Mesenchymal stem cell (in vitro differentiated cells and primary cell): ENCODE measurements around the gene SMIM26.

Experiments
- DNase-seq: peaks from one replicate; pipeline ENCODE4 v3.0.0-alpha.2; 2013
- H2AFZ ChIP-seq: one replicate; pipeline ENCODE4 v1.6.1; 2013; ENCODE audit warnings: low read depth, mild to moderate bottlenecking, control low read depth, inconsistent platforms, low read length, moderate library complexity
- H2AK5ac ChIP-seq: 2 replicates; pipeline ENCODE4 v1.6.1; 2013; ENCODE audit warnings: low read length, moderate library complexity, mild to moderate bottlenecking, inconsistent platforms; ENCODE audit not compliant: severe bottlenecking
- H2BK120ac ChIP-seq: one replicate; pipeline ENCODE4 v1.6.1; 2013; ENCODE audit warnings: low read depth, mild to moderate bottlenecking, inconsistent platforms, low read length, moderate library complexity
- H2BK12ac ChIP-seq, 2 experiments: one replicate each; pipeline ENCODE4 v1.6.1; 2013; ENCODE audit warnings: inconsistent platforms in 2 of 2, low read length in 2 of 2, mild to moderate bottlenecking in 2 of 2, moderate library complexity in 2 of 2, control low read depth in 1 of 2
- H2BK15ac ChIP-seq: one replicate; pipeline ENCODE4 v1.6.1; 2013; ENCODE audit warnings: mild to moderate bottlenecking, low read depth, inconsistent platforms; ENCODE audit not compliant: poor library complexity, severe bottlenecking
- H2BK5ac ChIP-seq: 2 replicates; pipeline ENCODE4 v1.6.1; 2013; ENCODE audit warnings: low read depth, mild to moderate bottlenecking, low read length, control low read depth, inconsistent platforms; ENCODE audit not compliant: poor library complexity, severe bottlenecking
- H3K14ac ChIP-seq, 2 experiments: one replicate each; pipeline ENCODE4 v1.6.1; 2013; ENCODE audit warnings: inconsistent platforms in 2 of 2, low read length in 2 of 2, control low read depth in 1 of 2, mild to moderate bottlenecking in 1 of 2, moderate library complexity in 1 of 2
- H3K18ac ChIP-seq, 2 experiments: one replicate each; pipeline ENCODE4 v1.6.1; 2013; ENCODE audit warnings: inconsistent platforms in 2 of 2, low read length in 2 of 2, control low read depth in 1 of 2, low read depth in 1 of 2, mild to moderate bottlenecking in 1 of 2
- H3K23ac ChIP-seq, 2 experiments: one replicate each; pipeline ENCODE4 v1.6.1; 2013; ENCODE audit warnings: inconsistent platforms in 2 of 2, low read length in 2 of 2, mild to moderate bottlenecking in 2 of 2, moderate library complexity in 2 of 2, control low read depth in 1 of 2
- H3K27ac ChIP-seq: 2 replicates; pipeline ENCODE4 v1.5.1; 2013; ENCODE audit warnings: mild to moderate bottlenecking, moderate library complexity, low read length, control low read depth, inconsistent platforms; ENCODE audit not compliant: poor library complexity, severe bottlenecking
- H3K27me3 ChIP-seq, 2 experiments: 2 replicates each; pipeline versions ENCODE4 v1.6.1 to v1.7.0; 2013; ENCODE audit warnings: low read length in 2 of 2, mild to moderate bottlenecking in 2 of 2, moderate library complexity in 2 of 2, control low read depth in 1 of 2, inconsistent platforms in 1 of 2; ENCODE audit not compliant: control insufficient read depth in 1 of 2, insufficient read depth in 1 of 2
- H3K36me3 ChIP-seq, 2 experiments: 2 replicates each; pipeline versions ENCODE4 v1.6.1 to v1.7.0; 2013; ENCODE audit warnings: low read length in 2 of 2, control low read depth in 1 of 2, inconsistent platforms in 1 of 2, low read depth in 1 of 2, mild to moderate bottlenecking in 1 of 2; ENCODE audit not compliant: insufficient read depth in 2 of 2, control insufficient read depth in 1 of 2
- H3K4ac ChIP-seq, 2 experiments: one replicate each; pipeline ENCODE4 v1.6.1; 2013; ENCODE audit warnings: inconsistent platforms in 2 of 2, low read length in 2 of 2, mild to moderate bottlenecking in 2 of 2, moderate library complexity in 2 of 2, control low read depth in 1 of 2, low read depth in 1 of 2
- H3K4me1 ChIP-seq: 2 replicates; pipeline ENCODE4 v1.6.1; 2013; ENCODE audit warnings: low read depth, low read length, control low read depth; ENCODE audit not compliant: control insufficient read depth, insufficient read depth
- H3K4me2 ChIP-seq: 2 replicates; pipeline ENCODE4 v1.6.1; 2013; ENCODE audit warnings: low read length, mild to moderate bottlenecking, inconsistent platforms; ENCODE audit not compliant: poor library complexity, severe bottlenecking
- H3K4me3 ChIP-seq, 2 experiments: 2 replicates each; pipeline versions ENCODE4 v1.5.1 to v1.7.0; 2013; ENCODE audit warnings: low read length in 2 of 2, mild to moderate bottlenecking in 2 of 2, control low read depth in 1 of 2, low read depth in 1 of 2; ENCODE audit not compliant: insufficient read depth in 1 of 2
- H3K79me1 ChIP-seq: replicated peaks from 2 replicates; pipeline ENCODE4 v1.6.1; 2013; ENCODE audit warnings: mild to moderate bottlenecking, control low read depth, low read length, inconsistent platforms; ENCODE audit not compliant: poor library complexity, severe bottlenecking
- H3K9ac ChIP-seq: 2 replicates; pipeline ENCODE4 v1.7.0; 2013; ENCODE audit warnings: mild to moderate bottlenecking, low read length, moderate library complexity
- H3K9me3 ChIP-seq: 2 replicates; pipeline ENCODE4 v1.7.0; 2013; ENCODE audit warnings: mild to moderate bottlenecking, low read length; ENCODE audit not compliant: control insufficient read depth
- H4K8ac ChIP-seq: one replicate; pipeline ENCODE4 v1.6.1; 2013; ENCODE audit warnings: inconsistent platforms, mild to moderate bottlenecking, low read length, moderate library complexity
- H4K91ac ChIP-seq: one replicate; pipeline ENCODE4 v1.6.1; 2013; ENCODE audit warnings: mild to moderate bottlenecking, low read length, inconsistent platforms
- WGBS: methylation state at CpG from one replicate; pipeline ENCODE4 v1.1.7; 2013; ENCODE audit warnings: mixed read lengths; 5-methylcytosine and 5-hydroxymethylcytosine counted together

SMIM26 gene

DNA sequence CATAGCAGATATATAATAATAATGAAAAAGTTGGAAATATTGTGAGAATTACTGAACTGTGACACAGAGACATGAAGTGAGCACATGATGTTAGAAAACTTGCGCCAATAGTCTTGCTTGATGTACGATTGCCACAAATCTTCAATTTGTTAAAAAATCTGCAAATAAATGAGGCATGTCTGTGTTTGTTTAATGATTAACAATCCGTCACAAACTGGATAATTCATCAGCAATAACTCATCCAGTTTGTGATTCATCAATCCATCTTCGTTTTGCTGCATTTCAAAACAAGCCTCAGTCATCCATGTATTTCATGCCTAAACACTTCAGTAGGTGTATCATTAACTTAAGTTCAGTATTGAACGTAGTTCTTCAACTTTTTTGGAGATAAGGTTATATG is 25.5 kb upstream of the SMIM26 start:
- H3K4me2 ChIP-seq, result no peak overlapping the region
- H3K4me3 ChIP-seq, result no peak overlapping the region
- H3K9me3 ChIP-seq, result no peaks in the 10 kb centered on the region
- H3K14ac ChIP-seq, result no peak overlapping the region
- no peak overlapping the region for H2AK5ac ChIP-seq
- no peak overlapping the region for H3K4ac ChIP-seq
- peaks cover 10% of the 10 kb centered on the region for H3K79me1 ChIP-seq
- H4K8ac ChIP-seq, result no peak overlapping the region
- no peak overlapping the region for H2AFZ ChIP-seq
- H3K9ac ChIP-seq, result no peak overlapping the region
- no peak overlapping the region for H2BK5ac ChIP-seq
- 84% methylated on average over 5 of the region's 5 CpGs for WGBS
- H3K23ac ChIP-seq, result no peak overlapping the region
- H3K18ac ChIP-seq, result no peak overlapping the region
- no peak overlapping the region for H2BK12ac ChIP-seq
- H2BK120ac ChIP-seq, result no peak overlapping the region
- no peak for DNase-seq
- no peaks in the 10 kb centered on the region for H3K27me3 ChIP-seq
- no peak overlapping the region for H2BK15ac ChIP-seq
- peaks cover 18 to 75% of the 10 kb centered on the region in 2 experiments for H3K36me3 ChIP-seq
- peak overlapping the region; percentile 92 for H3K27ac ChIP-seq
- H4K91ac ChIP-seq, result no peak overlapping the region
- H3K4me1 ChIP-seq, result peaks cover 18% of the 10 kb centered on the region

DNA sequence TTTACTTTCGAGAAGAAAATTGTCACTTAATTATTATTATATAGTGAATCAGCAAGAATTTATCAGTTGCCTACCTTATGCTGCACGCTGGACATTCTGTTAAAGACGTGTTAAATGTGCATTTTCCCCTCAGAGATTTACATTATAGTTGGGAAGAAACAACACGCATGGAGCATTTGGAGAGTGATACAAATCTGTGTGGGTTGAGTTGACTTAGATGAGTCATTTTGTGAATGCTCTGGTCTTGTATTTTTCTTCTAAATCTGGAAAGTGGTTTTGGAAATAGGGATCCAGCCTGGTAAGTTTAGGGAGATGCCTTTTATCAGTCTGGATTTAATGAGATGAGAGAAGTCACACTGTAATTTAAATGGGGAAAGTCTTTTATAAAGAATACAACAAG is 24.0 kb upstream of the SMIM26 start:
- no peak overlapping the region for H2BK12ac ChIP-seq
- H2BK15ac ChIP-seq, result no peak overlapping the region
- H2AFZ ChIP-seq, result no peak overlapping the region
- H3K4me3 ChIP-seq, result no peak overlapping the region
- H3K4ac ChIP-seq, result no peak overlapping the region
- H3K79me1 ChIP-seq, result peaks cover 11% of the 10 kb centered on the region
- no peaks in the 10 kb centered on the region for H3K9me3 ChIP-seq
- H3K4me2 ChIP-seq, result no peak overlapping the region
- 95% methylated on average over 3 of the region's 4 CpGs for WGBS
- H2BK120ac ChIP-seq, result no peak overlapping the region
- H2BK5ac ChIP-seq, result no peak overlapping the region
- H3K18ac ChIP-seq, result no peak overlapping the region
- H3K14ac ChIP-seq, result no peak overlapping the region
- H3K27me3 ChIP-seq, result no peaks in the 10 kb centered on the region
- H3K27ac ChIP-seq, result no peak overlapping the region
- DNase-seq, result no peak
- H3K9ac ChIP-seq, result no peak overlapping the region
- peaks cover 17% of the 10 kb centered on the region for H3K4me1 ChIP-seq
- no peak overlapping the region for H3K23ac ChIP-seq
- no peak overlapping the region for H4K91ac ChIP-seq
- H2AK5ac ChIP-seq, result no peak overlapping the region
- H3K36me3 ChIP-seq, result peaks cover 23 to 78% of the 10 kb centered on the region in 2 experiments
- H4K8ac ChIP-seq, result no peak overlapping the region

DNA sequence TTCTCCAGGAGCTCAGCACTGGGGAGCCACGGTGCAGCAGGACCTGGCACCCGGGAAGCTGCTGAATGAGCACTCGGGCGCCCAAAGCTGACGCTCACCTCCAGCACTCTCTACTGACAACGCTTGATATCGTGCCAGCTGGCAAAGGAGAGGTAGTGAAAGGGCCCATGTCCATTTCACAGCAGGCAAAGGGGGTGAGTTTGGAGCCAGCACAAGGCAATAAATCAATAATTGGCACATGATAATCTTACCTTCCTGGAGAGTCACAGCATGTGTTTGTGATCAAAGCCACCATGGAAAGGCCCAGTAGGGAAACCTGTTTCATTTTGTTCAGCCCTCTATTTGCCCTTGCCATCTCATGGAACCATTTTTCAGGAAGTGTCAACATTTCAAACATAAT is 23.3 kb upstream of the SMIM26 start:
- Histone ChIP-seq H3K23ac (no peak overlapping the region), H3K4ac (no peak overlapping the region), H4K91ac (no peak overlapping the region), H3K27ac (no peak overlapping the region), H2AFZ (no peak overlapping the region), H3K4me3 (no peak overlapping the region), H2BK12ac (no peak overlapping the region), H2BK5ac (no peak overlapping the region), H3K14ac (no peak overlapping the region), H4K8ac (no peak overlapping the region), H2BK120ac (no peak overlapping the region), H3K9me3 (no peaks in the 10 kb centered on the region), H3K27me3 (no peaks in the 10 kb centered on the region), H3K18ac (no peak overlapping the region), H2AK5ac (peak overlapping the region; percentile 14), H3K4me2 (no peak overlapping the region), H3K79me1 (peaks cover 13% of the 10 kb centered on the region), H3K9ac (no peak overlapping the region), H3K4me1 (peaks cover 17% of the 10 kb centered on the region), H2BK15ac (no peak overlapping the region), H3K36me3 (peaks cover 23 to 80% of the 10 kb centered on the region in 2 experiments)
- 98% methylated on average over 7 of the region's 7 CpGs for WGBS
- no peak for DNase-seq

DNA sequence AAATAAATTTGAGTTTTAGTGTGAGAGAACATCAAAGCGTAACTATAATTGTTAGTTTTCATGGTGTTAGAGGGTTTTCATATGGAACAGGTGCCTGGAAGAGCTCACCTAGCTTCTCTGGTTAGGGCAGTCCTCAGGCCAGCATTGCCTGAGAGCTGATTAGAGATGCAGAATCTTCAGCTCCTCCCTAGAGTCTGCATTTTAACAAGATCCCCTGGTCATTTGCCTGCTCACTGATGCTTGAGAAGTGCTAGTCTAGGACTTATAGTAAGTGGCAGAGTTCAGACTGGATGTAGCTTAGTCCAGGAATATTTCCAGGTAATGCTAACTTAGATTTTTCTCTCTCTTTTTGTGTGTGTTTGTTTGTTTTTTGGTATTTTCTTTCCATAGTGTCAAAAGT is 21.7 kb upstream of the SMIM26 start:
- Histone ChIP-seq H3K4ac (no peak overlapping the region), H2BK12ac (no peak overlapping the region), H3K18ac (no peak overlapping the region), H2BK5ac (no peak overlapping the region), H3K79me1 (peaks cover 13% of the 10 kb centered on the region), H3K4me3 (no peak overlapping the region), H2AK5ac (no peak overlapping the region), H4K91ac (no peak overlapping the region), H3K9ac (no peak overlapping the region), H3K23ac (no peak overlapping the region), H3K27me3 (no peaks in the 10 kb centered on the region), H3K27ac (no peak overlapping the region), H2AFZ (no peak overlapping the region), H2BK15ac (no peak overlapping the region), H3K14ac (no peak overlapping the region), H3K9me3 (no peaks in the 10 kb centered on the region), H3K4me1 (peaks cover 15% of the 10 kb centered on the region), H3K4me2 (no peak overlapping the region), H4K8ac (no peak overlapping the region), H2BK120ac (no peak overlapping the region), H3K36me3 (peaks cover 27 to 83% of the 10 kb centered on the region in 2 experiments)
- no peak for DNase-seq
- 90% methylated on average over 1 of the region's 1 CpG for WGBS
